ENCODE measurements around the gene NUDT4.

Gene NUDT4

GRCh38 chr12:93377252-93378195 lies at the start of gene NUDT4:
TSS of gene NUDT4 (plus strand) at chr12:93377925. CDS start at chr12:93378323, 398 bp downstream.
- peak; percentile 88 to 97 for DNase-seq (ENCODE audit: extremely low read depth in 1 of 2, low read depth in 1 of 2)

- DNase-seq (ENCODE audit: extremely low read depth in 1 of 2, low read depth in 1 of 2), result no peak
Measured at GRCh38 chr12:93333054-93333453, 44.7 kb upstream of the NUDT4 start.

- no peak for DNase-seq (ENCODE audit: extremely low read depth in 1 of 2, low read depth in 1 of 2)
Measured at GRCh38 chr12:93333828-93334227, 43.9 kb upstream of the NUDT4 start.

GRCh38 chr12:93335603-93336162 lies 42.0 kb upstream of the NUDT4 start:
- no peak for DNase-seq (ENCODE audit: extremely low read depth in 1 of 2, low read depth in 1 of 2)

GRCh38 chr12:93336291-93336741 lies 41.4 kb upstream of the NUDT4 start:
- DNase-seq (ENCODE audit: extremely low read depth in 1 of 2, low read depth in 1 of 2), result no peak

- no peak for DNase-seq (ENCODE audit: extremely low read depth in 1 of 2, low read depth in 1 of 2)
Measured at GRCh38 chr12:93338598-93338997, 39.1 kb upstream of the NUDT4 start.

GRCh38 chr12:93339695-93340094 lies 38.0 kb upstream of the NUDT4 start:
- no peak for DNase-seq (ENCODE audit: extremely low read depth in 1 of 2, low read depth in 1 of 2)

GRCh38 chr12:93341409-93342049 lies 36.2 kb upstream of the NUDT4 start:
- DNase-seq (ENCODE audit: extremely low read depth in 1 of 2, low read depth in 1 of 2), result no peak

GRCh38 chr12:93347054-93347785 lies 30.5 kb upstream of the NUDT4 start:
- no peak for DNase-seq (ENCODE audit: extremely low read depth in 1 of 2, low read depth in 1 of 2)

- DNase-seq (ENCODE audit: extremely low read depth in 1 of 2, low read depth in 1 of 2), result no peak
Measured at GRCh38 chr12:93348575-93349435, 28.9 kb upstream of the NUDT4 start.

- no peak for DNase-seq (ENCODE audit: extremely low read depth in 1 of 2, low read depth in 1 of 2)
Measured at GRCh38 chr12:93351726-93352125, 26.0 kb upstream of the NUDT4 start.

GRCh38 chr12:93352321-93352720 lies 25.4 kb upstream of the NUDT4 start:
- DNase-seq (ENCODE audit: extremely low read depth in 1 of 2, low read depth in 1 of 2), result no peak

- no peak for DNase-seq (ENCODE audit: extremely low read depth in 1 of 2, low read depth in 1 of 2)
Measured at GRCh38 chr12:93356214-93356613, 21.5 kb upstream of the NUDT4 start.

GRCh38 chr12:93358058-93358457 lies 19.7 kb upstream of the NUDT4 start:
- no peak for DNase-seq (ENCODE audit: extremely low read depth in 1 of 2, low read depth in 1 of 2)

- DNase-seq (ENCODE audit: extremely low read depth in 1 of 2, low read depth in 1 of 2), result no peak
Measured at GRCh38 chr12:93358821-93359220, 18.9 kb upstream of the NUDT4 start.

- DNase-seq (ENCODE audit: extremely low read depth in 1 of 2, low read depth in 1 of 2), result no peak
Measured at GRCh38 chr12:93360688-93361087, 17.0 kb upstream of the NUDT4 start.

GRCh38 chr12:93361151-93361919 lies 16.4 kb upstream of the NUDT4 start:
- DNase-seq (ENCODE audit: extremely low read depth in 1 of 2, low read depth in 1 of 2), result no peak

- no peak for DNase-seq (ENCODE audit: extremely low read depth in 1 of 2, low read depth in 1 of 2)
Measured at GRCh38 chr12:93363841-93364297, 13.9 kb upstream of the NUDT4 start.

Data from activated CD8-positive, alpha-beta memory T cell treated with anti-CD3 and anti-CD28 coated beads for 1 hour (primary cell).